Measurements from ENCODE around the gene MAP3K5.

The MAP3K5 gene

DNA sequence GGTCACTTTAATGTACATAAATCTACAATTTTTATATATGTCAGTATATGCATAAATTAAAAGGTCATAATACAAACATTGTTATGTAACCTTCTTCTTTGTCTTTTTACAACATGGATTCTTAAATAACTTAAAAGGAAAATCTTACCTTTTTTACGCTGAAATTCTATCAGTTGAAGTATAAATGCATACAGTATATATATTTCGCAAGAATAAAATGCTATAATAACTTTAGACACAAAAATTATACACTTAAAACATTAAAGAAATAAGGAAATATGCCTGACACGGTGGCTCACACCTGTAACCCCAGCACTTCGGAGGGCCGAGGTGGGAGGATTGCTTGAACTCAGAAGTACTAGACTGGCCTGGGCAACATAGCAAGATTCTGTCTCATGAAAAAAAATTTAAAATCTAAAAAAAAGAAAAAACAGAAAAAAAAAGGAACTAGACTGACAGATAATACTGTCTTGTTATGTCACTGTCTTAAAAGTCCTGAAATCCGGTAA is 132.2 kb downstream of the MAP3K5 start:
- no peak for TF ChIP-seq CTCF (IDR thresholded peaks at IDR 0.05; ENCODE audit: borderline replicate concordance, insufficient read depth, low read depth, low read length)
- H3K4me3 ChIP-seq (ENCODE audit: low read depth, low read length), result no peak overlapping the region

DNA sequence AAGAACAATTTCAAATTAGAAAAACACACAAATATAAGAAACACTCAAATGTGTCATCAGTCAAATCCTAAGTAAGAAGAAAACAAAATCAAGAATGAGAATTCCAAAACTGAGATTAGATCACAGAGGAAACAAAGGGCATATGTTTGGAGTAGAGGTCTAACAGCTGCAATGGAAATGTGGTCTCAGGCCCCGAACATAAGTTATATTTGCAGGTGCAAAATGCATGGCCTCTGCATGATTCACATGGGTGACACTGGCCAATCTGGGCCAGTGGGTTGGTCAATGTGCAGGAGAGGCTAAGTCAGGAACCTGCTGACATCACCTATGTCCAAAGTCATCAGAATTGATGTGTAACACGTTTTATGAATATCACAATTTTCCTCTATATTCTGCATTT is 133.6 kb downstream of the MAP3K5 start:
- no peak overlapping the region for H3K4me3 ChIP-seq (ENCODE audit: low read depth, low read length)

DNA sequence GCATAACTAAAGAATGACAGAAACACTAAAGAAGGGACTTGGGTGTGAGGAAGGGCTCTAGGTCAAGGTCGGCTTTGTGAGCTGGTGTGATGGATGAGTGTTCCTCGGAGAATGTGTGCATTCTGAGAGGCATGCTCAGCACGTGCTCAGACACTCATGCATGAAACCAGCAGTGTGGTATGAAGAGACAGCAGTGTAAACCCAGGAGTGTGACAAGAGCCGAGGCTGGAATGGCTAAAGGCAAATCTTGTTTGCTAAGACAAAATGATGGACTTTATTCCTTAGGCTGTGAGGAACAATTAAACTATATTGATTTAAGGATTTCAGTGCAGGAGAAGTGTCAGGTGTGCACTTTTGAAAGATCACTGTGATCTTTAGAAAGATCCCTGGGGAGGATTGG is 134.6 kb downstream of the MAP3K5 start:
- H3K4me3 ChIP-seq (ENCODE audit: low read depth, low read length), result no peak overlapping the region
- no peak for TF ChIP-seq CTCF (IDR thresholded peaks at IDR 0.05; ENCODE audit: borderline replicate concordance, insufficient read depth, low read depth, low read length)

More for the DNA sequence above, 133.6 kb downstream of the MAP3K5 start:
- TF ChIP-seq CTCF (IDR thresholded peaks at IDR 0.05; ENCODE audit: borderline replicate concordance, insufficient read depth, low read depth, low read length), result no peak

DNA sequence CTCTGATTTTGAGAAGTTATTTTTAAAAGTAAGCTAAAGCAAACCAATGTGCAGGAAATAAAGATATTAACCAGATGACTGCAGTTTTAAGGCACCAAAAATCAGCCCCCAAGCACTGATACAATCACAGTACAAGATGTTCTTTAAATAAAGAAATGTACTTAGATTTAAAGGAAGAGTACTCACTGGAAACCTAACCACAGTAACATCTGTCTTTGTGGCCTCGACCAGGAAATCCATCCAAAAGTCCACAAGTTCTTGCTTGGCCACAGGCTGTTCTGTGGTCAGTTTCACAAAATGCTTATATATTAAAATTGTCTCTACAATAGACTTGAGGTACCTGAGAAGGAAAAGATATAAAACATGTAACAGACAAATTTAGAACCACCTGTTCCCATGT is 136.2 kb downstream of the MAP3K5 start:
- TF ChIP-seq CTCF (IDR thresholded peaks at IDR 0.05; ENCODE audit: borderline replicate concordance, insufficient read depth, low read depth, low read length), result no peak
- H3K4me3 ChIP-seq (ENCODE audit: low read depth, low read length), result no peak overlapping the region

DNA sequence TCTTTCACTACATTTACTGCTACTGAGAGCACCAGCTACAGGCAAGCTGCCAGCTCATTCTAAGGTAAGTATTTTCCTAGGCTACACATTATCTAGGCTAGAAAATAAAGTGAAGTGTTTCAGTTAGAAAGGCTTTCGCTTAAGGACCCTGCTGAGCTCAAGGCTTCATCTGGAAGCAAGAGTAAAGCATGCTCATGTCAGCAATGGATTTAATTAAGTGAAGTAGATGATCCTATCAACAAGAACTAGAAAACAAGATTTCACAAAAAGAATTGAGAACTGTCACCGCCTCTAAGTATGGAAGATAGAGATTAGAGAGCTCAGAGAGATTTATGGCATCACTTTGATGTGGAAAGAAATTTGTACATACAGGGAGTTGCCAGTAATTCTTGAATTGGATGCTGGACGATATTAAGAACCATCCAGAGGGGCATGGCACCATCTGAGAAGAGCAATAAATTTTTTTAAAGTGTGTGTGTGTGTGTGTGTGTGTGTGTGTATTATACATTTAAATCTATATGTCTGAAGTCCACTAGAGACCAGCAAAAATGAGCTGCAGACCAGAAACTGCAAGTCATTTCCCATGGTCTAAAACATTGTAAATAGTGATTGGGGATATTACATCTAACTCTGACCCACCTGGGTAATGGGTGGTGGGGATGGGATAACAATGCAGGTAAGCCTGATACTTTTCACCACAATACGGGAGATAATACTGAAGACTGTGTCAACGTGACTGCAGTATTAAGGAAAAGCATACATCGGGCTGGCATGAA is 136.8 kb downstream of the MAP3K5 start:
- H3K4me3 ChIP-seq (ENCODE audit: low read depth, low read length), result no peak overlapping the region
- no peak for TF ChIP-seq CTCF (IDR thresholded peaks at IDR 0.05; ENCODE audit: borderline replicate concordance, insufficient read depth, low read depth, low read length)

GRCh38 chr6:136654086-136654485 is 138.2 kb downstream of the MAP3K5 start:
- no peak for TF ChIP-seq CTCF (IDR thresholded peaks at IDR 0.05; ENCODE audit: borderline replicate concordance, insufficient read depth, low read depth, low read length)

DNA sequence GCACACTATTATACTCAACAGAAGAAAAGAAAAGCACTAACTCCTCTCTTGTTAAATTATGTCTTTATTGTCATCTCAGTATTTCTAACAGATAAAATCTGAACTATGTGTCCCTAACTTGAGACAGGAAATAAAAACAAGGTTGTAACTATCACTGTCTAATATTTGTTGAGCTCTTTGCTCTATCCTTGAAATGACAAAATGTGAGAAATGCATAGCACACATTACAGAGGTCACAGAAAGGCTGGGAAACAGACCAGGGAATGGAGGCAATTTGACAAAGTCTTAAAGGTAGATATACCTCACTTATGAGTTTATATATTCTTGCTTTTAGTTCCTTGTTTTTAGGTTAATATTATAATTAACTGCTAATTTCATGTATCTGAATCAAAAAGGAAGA is 139.6 kb downstream of the MAP3K5 start:
- no peak overlapping the region for H3K4me3 ChIP-seq (ENCODE audit: low read depth, low read length)
- no peak for TF ChIP-seq CTCF (IDR thresholded peaks at IDR 0.05; ENCODE audit: borderline replicate concordance, insufficient read depth, low read depth, low read length)

More at GRCh38 chr6:136654086-136654485, 138.2 kb downstream of the MAP3K5 start:
- H3K4me3 ChIP-seq (ENCODE audit: low read depth, low read length), result no peak overlapping the region

Data from GM12875 (cell line).